ENCODE data around the gene KRT33A. TPM values are rescaled to one million over a fixed set of nuclear protein-coding genes. Genes with fewer than 3 reads are reported as not detected.

KRT33A gene
- total and polyA plus RNA-seq, 2 of the 8 experiments (the other 6 are each of a cell fraction or from before 2014, with no cell fraction given): not detected

DNA sequence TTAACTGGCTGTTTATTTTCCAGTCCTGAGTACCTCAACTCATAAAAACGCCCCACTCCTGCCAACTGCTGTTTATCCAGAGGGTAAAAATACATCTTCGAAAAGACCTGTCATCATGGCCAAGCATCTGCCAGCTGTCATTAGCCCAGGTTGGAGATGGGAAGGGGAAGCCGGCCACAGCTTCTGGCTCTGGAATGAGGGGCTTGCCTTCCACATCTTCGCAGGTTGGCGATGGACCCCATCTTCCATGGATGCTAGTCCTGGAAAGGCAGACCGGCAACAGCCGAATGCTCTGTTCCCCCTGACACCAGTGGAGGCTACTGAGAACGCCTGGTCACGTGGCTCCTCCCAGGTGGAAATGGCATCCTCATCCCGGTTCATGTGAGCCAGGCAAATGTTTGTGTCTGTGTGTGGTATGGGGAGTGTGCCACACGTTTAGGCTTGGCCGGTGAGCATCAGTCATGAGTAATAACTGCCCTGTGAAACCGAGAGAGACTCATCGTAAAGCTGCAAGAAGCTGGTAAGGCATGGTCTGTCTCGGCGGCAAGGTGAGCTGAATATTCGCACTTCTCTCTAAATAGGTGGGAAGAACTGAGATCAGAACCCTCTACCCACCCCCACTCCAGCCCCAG lies 34.7 kb downstream of the KRT33A start:
- no peak overlapping the region for H2BK20ac ChIP-seq (ENCODE audit: low read length)
- H4K20me1 ChIP-seq (replicated peaks in 1 of 2; ENCODE audit: control insufficient read depth in 1 of 2, insufficient read depth in 2 of 2, low read length in 2 of 2): no peaks in the 10 kb centered on the region
- no peak overlapping the region for H3K56ac ChIP-seq (replicated peaks; ENCODE audit: insufficient read length, low read depth, low read length)
- no peak for TF ChIP-seq RXRA (IDR thresholded peaks at IDR 0.05; ENCODE audit: insufficient read depth, low read depth, low read length)
- TF ChIP-seq MAX (IDR thresholded peaks at IDR 0.05): no peak
- no peak for TF ChIP-seq CEBPB (IDR thresholded peaks at IDR 0.05; ENCODE audit: low read depth, low read length)
- TF ChIP-seq SIN3A (conservative IDR thresholded peaks at IDR 0.05 in 1 of 2, IDR thresholded peaks at IDR 0.05 in 1 of 2; ENCODE audit: low read depth in 1 of 2, low read length in 2 of 2): no peak
- H3K18ac ChIP-seq (ENCODE audit: extremely low read depth, low read length): no peak overlapping the region
- no peak overlapping the region for H3K23ac ChIP-seq (ENCODE audit: insufficient read length)
- H3K36me3 ChIP-seq (ENCODE audit: control insufficient read depth in 2 of 4, insufficient read depth in 4 of 4, low read length in 3 of 4): no peaks in the 10 kb centered on the region
- H2AK5ac ChIP-seq (ENCODE audit: low read depth, low read length): no peak overlapping the region
- H2BK12ac ChIP-seq (ENCODE audit: low read depth, low read length): no peak overlapping the region
- no peak for DNase-seq (ENCODE audit: low read depth in 1 of 2, low spot score in 2 of 2)
- H4K8ac ChIP-seq (ENCODE audit: extremely low read depth, insufficient read depth, low read length): peak overlapping the region; percentile 48; the same call in 1 of the 2 replicates
- CTCF ChIA-PET (ENCODE audit: partially characterized antibody): interaction anchor here (2.7 kb wide), 1 partner anchor 13 kb away, joined by 9 read pairs; no protein-coding TSS in a partner anchor
- no peak overlapping the region for H4K91ac ChIP-seq (replicated peaks; ENCODE audit: insufficient read length, low read length)
- H3K23me2 ChIP-seq (ENCODE audit: low read depth, low read length): no peaks in the 10 kb centered on the region
- WGBS, 2 experiments (ENCODE audit: extremely low coverage in 1 of 2, insufficient coverage in 1 of 2, insufficient read length in 1 of 2, insufficient replicate concordance in 2 of 2, low coverage in 1 of 2, low lambda C conversion rate in 2 of 2, missing lambda C conversion rate in 1 of 2): 89% methylated on average over 17 of the region's 17 CpGs; no CpG with 5 or more reads in 1 of the 2 experiments
- no peak overlapping the region for H3K4ac ChIP-seq (replicated peaks; ENCODE audit: insufficient read length, low read depth, low read length)
- FAIRE-seq: no peak
- no peak overlapping the region for H2BK5ac ChIP-seq (ENCODE audit: low read depth, low read length)
- H3K4me3 ChIP-seq (ENCODE audit: extremely low read depth in 1 of 4, insufficient read depth in 2 of 4, low read depth in 3 of 4, low read length in 4 of 4): no peak overlapping the region
- H3K27ac ChIP-seq (ENCODE audit: low read depth, low read length): no peak overlapping the region
- H3K79me1 ChIP-seq (ENCODE audit: low read depth, low read length): no peaks in the 10 kb centered on the region
- H3K79me2 ChIP-seq (ENCODE audit: control insufficient read depth in 1 of 2, insufficient read depth in 2 of 2, low read length in 2 of 2): no peaks in the 10 kb centered on the region
- no peak overlapping the region for H2AFZ ChIP-seq (ENCODE audit: low read length)
- no peak overlapping the region for H2BK120ac ChIP-seq (replicated peaks; ENCODE audit: low read depth, low read length)
- POLR2A ChIA-PET (ENCODE audit: partially characterized antibody): no interaction called here
- 0 out of 7 replicates have a peak, but pooled peaks cover 0 to 2% (median 0%) of the 10 kb centered on the region in 4 experiments for H3K4me1 ChIP-seq (replicated peaks in 1 of 4; ENCODE audit: control insufficient read depth in 3 of 4, insufficient read depth in 4 of 4, low read length in 3 of 4)
- H2BK15ac ChIP-seq (ENCODE audit: low read length): no peak overlapping the region
- no peak overlapping the region for H3K4me2 ChIP-seq (ENCODE audit: insufficient read depth in 1 of 2, low read depth in 2 of 2, low read length in 2 of 2)
- H3K9me3 ChIP-seq (ENCODE audit: insufficient read depth in 2 of 2, low read depth in 1 of 2, low read length in 1 of 2): 0 out of 4 replicates have a peak, but pooled peaks cover 0 to 5% of the 10 kb centered on the region in 2 experiments
- H3K9ac ChIP-seq (replicated peaks in 1 of 4; ENCODE audit: extremely low read depth in 1 of 4, low read depth in 3 of 4, low read length in 3 of 4): no peak overlapping the region
- H3K27me3 ChIP-seq (replicated peaks in 1 of 4; ENCODE audit: control insufficient read depth in 3 of 4, extremely low read depth in 1 of 4, insufficient read depth in 3 of 4, low read length in 3 of 4): no peaks in the 10 kb centered on the region
- no peak overlapping the region for H4K5ac ChIP-seq (ENCODE audit: insufficient read length, low read depth, low read length)
- no peak overlapping the region for H3K14ac ChIP-seq (ENCODE audit: insufficient read length)

Measured in H1 (cell line).